Karpas-422 (cell line): ENCODE measurements around the gene RTF2. TPM values are rescaled to one million over a fixed set of nuclear protein-coding genes. Genes with fewer than 3 reads are reported as not detected.

ENCODE experiments used
- DNase-seq: peaks from one replicate; pipeline ENCODE4 v3.0.0-alpha.2; 2015
- H2AFZ ChIP-seq: fragments of 200-600 bp; sonication (generic); 2 replicates; pipeline ENCODE4 v1.6.1; 2014; ENCODE audit warnings: antibody characterized with exemption, low read length, mixed read lengths
- H3K27ac ChIP-seq: fragments of 200-600 bp; sonication (generic); 2 replicates; pipeline ENCODE4 v1.5.1; 2014; ENCODE audit warnings: mild to moderate bottlenecking, low read length, moderate library complexity
- H3K27me3 ChIP-seq: fragments of 200-600 bp; sonication (generic); 2 replicates; pipeline ENCODE4 v1.6.1; 2014; ENCODE audit warnings: low read length, mixed read lengths
- H3K36me3 ChIP-seq: fragments of 200-600 bp; sonication (generic); 2 replicates; pipeline ENCODE4 v1.6.1; 2014; ENCODE audit warnings: low read length, mixed read lengths; ENCODE audit not compliant: insufficient read depth
- H3K4me1 ChIP-seq: fragments of 200-600 bp; sonication (generic); 2 replicates; pipeline ENCODE4 v1.6.1; 2014; ENCODE audit warnings: mild to moderate bottlenecking, low read length, mixed read lengths
- H3K4me2 ChIP-seq: fragments of 200-600 bp; sonication (generic); 2 replicates; pipeline ENCODE4 v1.6.1; 2014; ENCODE audit warnings: low read length, low read depth, mild to moderate bottlenecking; ENCODE audit not compliant: poor library complexity, severe bottlenecking
- H3K4me3 ChIP-seq: fragments of 200-600 bp; sonication (generic); 2 replicates; pipeline ENCODE4 v1.5.1; 2014; ENCODE audit warnings: mild to moderate bottlenecking, antibody characterized with exemption, low read length, mixed read lengths
- H3K79me2 ChIP-seq: fragments of 200-600 bp; sonication (generic); 2 replicates; pipeline ENCODE4 v1.6.1; 2014; ENCODE audit warnings: mild to moderate bottlenecking, low read length, mixed read lengths
- H3K9ac ChIP-seq: fragments of 200-600 bp; sonication (generic); 2 replicates; pipeline ENCODE4 v1.6.0; 2014; ENCODE audit warnings: low read length
- H3K9me2 ChIP-seq: fragments of 200-600 bp; sonication (generic), shearing (Covaris generic); replicated peaks from 2 replicates; pipeline ENCODE4 v1.6.0; 2014; ENCODE audit warnings: mild to moderate bottlenecking, low read length, moderate library complexity; ENCODE audit not compliant: insufficient read depth
- H3K9me3 ChIP-seq: fragments of 300-700, 200-600 bp; sonication (generic); 2 replicates; pipeline ENCODE4 v1.6.1; 2014; ENCODE audit warnings: low read length, mixed read lengths
- H4K20me1 ChIP-seq: fragments of 200-600 bp; sonication (generic); 2 replicates; pipeline ENCODE4 v1.6.1; 2014; ENCODE audit warnings: mild to moderate bottlenecking, antibody characterized with exemption, low read length, low read depth; ENCODE audit not compliant: insufficient read depth
- total RNA-seq: library from RNA; depleted of rRNA; stranded (reverse); fragments of >200 nt; shearing (Covaris generic); gene quantifications from 2 replicates; pipeline ENCODE4 v1.2.3, GENCODE V29; 2014; ENCODE audit warnings: low replicate concordance

The RTF2 gene
- total RNA-seq, 1 experiment from 2014 or later, result 46.0 TPM

GRCh38 chr20:56453352-56453751 is 15.1 kb upstream of the RTF2 start:
- Histone ChIP-seq H4K20me1 (no peaks in the 10 kb centered on the region), H3K9me3 (no peaks in the 10 kb centered on the region), H3K9me2 (no peaks in the 10 kb centered on the region), H3K27me3 (no peaks in the 10 kb centered on the region), H3K79me2 (no peaks in the 10 kb centered on the region), H3K36me3 (no peaks in the 10 kb centered on the region), H3K4me2 (peak overlapping the region; percentile 60), H3K27ac (peak overlapping the region; percentile 69), H3K4me1 (peaks cover 23% of the 10 kb centered on the region), H3K9ac (no peak overlapping the region), H2AFZ (no peak overlapping the region), H3K4me3 (peak overlapping the region; percentile 20; the same call in 1 of the 2 replicates)
- peak; percentile 79 for DNase-seq

DNA sequence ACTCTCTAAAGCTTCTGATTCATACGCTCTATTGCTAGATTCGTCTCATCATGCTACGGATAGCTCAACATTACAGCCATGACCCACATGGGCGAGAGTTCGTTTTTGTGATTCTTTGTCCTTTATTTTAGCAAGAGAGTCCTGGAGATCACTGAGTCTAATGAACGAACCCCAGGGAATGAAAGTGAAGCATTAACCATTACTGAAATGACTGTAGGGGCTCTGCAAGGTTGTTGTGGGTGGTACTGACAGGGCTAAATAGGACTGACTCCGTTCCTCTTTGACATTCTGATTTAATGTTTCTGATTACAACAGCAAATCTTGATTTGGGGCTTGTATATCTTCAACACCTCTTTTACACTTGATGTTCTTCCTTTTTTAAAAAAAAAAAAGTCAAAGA is 13.7 kb upstream of the RTF2 start:
- Histone ChIP-seq H3K79me2 (no peaks in the 10 kb centered on the region), H4K20me1 (no peaks in the 10 kb centered on the region), H3K36me3 (no peaks in the 10 kb centered on the region), H3K9ac (no peak overlapping the region), H3K9me3 (no peaks in the 10 kb centered on the region), H3K9me2 (no peaks in the 10 kb centered on the region), H3K4me2 (peak overlapping the region; percentile 60), H3K27ac (peak overlapping the region; percentile 69; the same call in 1 of the 2 replicates), H3K27me3 (no peaks in the 10 kb centered on the region), H3K4me1 (peaks cover 23% of the 10 kb centered on the region), H2AFZ (no peak overlapping the region), H3K4me3 (no peak overlapping the region)
- peak; percentile 35 for DNase-seq

DNA sequence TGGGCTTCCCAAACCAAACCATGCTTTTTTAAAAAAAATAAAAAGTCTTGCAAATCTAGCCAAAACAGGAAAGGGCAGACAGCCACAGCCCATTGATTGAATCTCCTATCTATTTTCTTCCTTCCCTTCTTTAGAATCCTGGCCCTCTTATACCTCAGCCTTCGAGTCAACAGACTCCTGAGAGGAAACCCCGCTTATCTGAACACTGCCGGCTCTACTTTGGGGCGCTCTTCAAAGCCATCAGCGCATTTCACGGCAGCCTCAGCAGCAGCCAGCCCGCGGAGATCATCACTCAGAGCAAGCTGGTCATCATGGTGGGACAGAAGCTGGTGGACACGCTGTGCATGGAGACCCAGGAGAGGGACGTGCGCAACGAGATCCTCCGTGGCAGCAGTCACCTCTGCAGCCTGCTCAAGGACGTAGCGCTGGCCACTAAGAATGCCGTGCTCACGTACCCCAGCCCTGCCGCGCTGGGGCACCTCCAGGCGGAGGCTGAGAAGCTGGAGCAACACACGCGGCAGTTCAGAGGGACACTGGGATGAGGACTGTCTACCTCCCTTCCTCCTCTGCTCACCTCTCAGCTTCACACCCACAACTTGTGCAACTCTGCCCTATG is 10.1 kb upstream of the RTF2 start:
- Histone ChIP-seq H3K9ac (no peak overlapping the region), H3K27me3 (no peaks in the 10 kb centered on the region), H3K79me2 (no peaks in the 10 kb centered on the region), H4K20me1 (no peaks in the 10 kb centered on the region), H3K27ac (no peak overlapping the region), H3K36me3 (no peaks in the 10 kb centered on the region), H3K4me1 (peaks cover 15% of the 10 kb centered on the region), H3K9me3 (no peaks in the 10 kb centered on the region), H3K9me2 (no peaks in the 10 kb centered on the region), H3K4me3 (no peak overlapping the region), H2AFZ (no peak overlapping the region), H3K4me2 (no peak overlapping the region)
- peak; percentile 12 for DNase-seq

- H3K4me1 ChIP-seq, result no peaks in the 10 kb centered on the region
- H3K9me3 ChIP-seq, result no peaks in the 10 kb centered on the region
- no peaks in the 10 kb centered on the region for H3K79me2 ChIP-seq
- H3K27me3 ChIP-seq, result no peaks in the 10 kb centered on the region
- H3K9ac ChIP-seq, result no peak overlapping the region
- no peaks in the 10 kb centered on the region for H3K36me3 ChIP-seq
- no peak overlapping the region for H3K4me3 ChIP-seq
- peak; percentile 42 for DNase-seq
- H2AFZ ChIP-seq, result no peak overlapping the region
- H3K4me2 ChIP-seq, result no peak overlapping the region
- no peaks in the 10 kb centered on the region for H4K20me1 ChIP-seq
- no peak overlapping the region for H3K27ac ChIP-seq
- no peaks in the 10 kb centered on the region for H3K9me2 ChIP-seq
These were observed 8.0 kb upstream of the RTF2 start for GRCh38 chr20:56460459-56460858.

GRCh38 chr20:56461576-56461975 is 6.9 kb upstream of the RTF2 start:
- DNase-seq, result peak; percentile 21
- no peaks in the 10 kb centered on the region for H3K9me2 ChIP-seq
- no peak overlapping the region for H2AFZ ChIP-seq
- no peak overlapping the region for H3K27ac ChIP-seq
- H3K4me1 ChIP-seq, result peaks cover 10% of the 10 kb centered on the region
- H3K4me3 ChIP-seq, result no peak overlapping the region
- no peaks in the 10 kb centered on the region for H4K20me1 ChIP-seq
- H3K4me2 ChIP-seq, result no peak overlapping the region
- no peaks in the 10 kb centered on the region for H3K79me2 ChIP-seq
- no peaks in the 10 kb centered on the region for H3K9me3 ChIP-seq
- H3K36me3 ChIP-seq, result no peaks in the 10 kb centered on the region
- no peaks in the 10 kb centered on the region for H3K27me3 ChIP-seq
- no peak overlapping the region for H3K9ac ChIP-seq

DNA sequence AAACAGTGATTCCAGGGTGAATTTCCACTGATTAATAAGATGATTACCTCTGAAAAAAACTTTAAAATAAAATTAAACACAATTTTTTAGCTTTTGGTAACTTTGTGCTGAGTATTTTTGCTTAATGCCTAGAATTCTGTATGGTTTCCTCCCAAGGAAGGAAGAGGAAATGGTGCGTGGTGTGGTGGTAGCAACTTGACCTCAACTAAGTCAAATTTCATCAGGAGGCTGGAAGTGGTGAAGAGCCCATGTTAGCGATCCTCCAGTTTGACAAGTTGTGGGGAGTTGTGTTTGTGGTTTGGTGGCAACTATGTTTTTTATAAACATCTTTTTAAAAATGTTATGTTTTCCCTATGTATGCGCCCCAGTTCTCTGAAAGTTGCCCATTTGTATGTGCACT is 5.0 kb upstream of the RTF2 start:
- H3K9me3 ChIP-seq, result no peaks in the 10 kb centered on the region
- H3K4me2 ChIP-seq, result no peak overlapping the region
- H3K27ac ChIP-seq, result no peak overlapping the region
- no peak overlapping the region for H2AFZ ChIP-seq
- peak; percentile 34 for DNase-seq
- H3K4me1 ChIP-seq, result peaks cover 18% of the 10 kb centered on the region
- no peaks in the 10 kb centered on the region for H4K20me1 ChIP-seq
- no peak overlapping the region for H3K9ac ChIP-seq
- H3K4me3 ChIP-seq, result no peak overlapping the region
- no peaks in the 10 kb centered on the region for H3K27me3 ChIP-seq
- H3K9me2 ChIP-seq, result no peaks in the 10 kb centered on the region
- H3K79me2 ChIP-seq, result no peaks in the 10 kb centered on the region; the same call in 1 of the 2 replicates
- H3K36me3 ChIP-seq, result no peaks in the 10 kb centered on the region

- no peak overlapping the region for H3K4me2 ChIP-seq
- H3K27ac ChIP-seq, result no peak overlapping the region
- H2AFZ ChIP-seq, result 0 out of 2 replicates have a peak overlapping the region, but pooled peaks have one; percentile 48
These were observed 2.4 kb upstream of the RTF2 start for GRCh38 chr20:56465997-56466396.

DNA sequence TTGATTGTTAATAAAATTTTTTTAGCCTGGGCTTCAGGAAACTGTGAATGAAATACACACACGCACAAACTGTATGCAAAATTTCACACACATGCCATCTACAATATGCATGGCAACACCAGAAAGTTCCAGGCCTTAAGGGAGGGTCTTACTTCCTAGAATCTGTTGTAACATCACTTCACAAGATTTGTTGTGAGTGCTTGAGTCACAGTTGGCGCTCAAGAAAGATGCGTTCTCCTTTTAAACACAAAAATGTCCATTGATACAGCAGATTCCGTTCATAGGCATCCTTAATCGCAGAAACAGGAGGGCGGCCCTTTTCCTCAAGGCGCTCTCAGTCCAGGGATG is 485 bp upstream of the RTF2 start:
- H3K36me3 ChIP-seq, result peaks cover under 1% of the 10 kb centered on the region; the same call in 1 of the 2 replicates
- H2AFZ ChIP-seq, result peak overlapping the region; percentile 31
- no peaks in the 10 kb centered on the region for H3K27me3 ChIP-seq
- H3K27ac ChIP-seq, result no peak overlapping the region
- H4K20me1 ChIP-seq, result peaks cover 12% of the 10 kb centered on the region; the same call in 1 of the 2 replicates
- no peaks in the 10 kb centered on the region for H3K9me2 ChIP-seq
- H3K4me1 ChIP-seq, result peaks cover 32% of the 10 kb centered on the region
- peak overlapping the region; percentile 61 for H3K9ac ChIP-seq
- H3K79me2 ChIP-seq, result peaks cover 42% of the 10 kb centered on the region
- H3K9me3 ChIP-seq, result no peaks in the 10 kb centered on the region
- peak overlapping the region; percentile 94 for H3K4me3 ChIP-seq
- no peak for DNase-seq
- peak overlapping the region; percentile 95 for H3K4me2 ChIP-seq

More at GRCh38 chr20:56465997-56466396, 2.4 kb upstream of the RTF2 start:
- H3K79me2 ChIP-seq, result peaks cover 26% of the 10 kb centered on the region
- H3K9me2 ChIP-seq, result no peaks in the 10 kb centered on the region
- no peaks in the 10 kb centered on the region for H3K9me3 ChIP-seq
- peaks cover 32% of the 10 kb centered on the region for H3K4me1 ChIP-seq
- no peaks in the 10 kb centered on the region for H3K27me3 ChIP-seq
- peaks cover 12% of the 10 kb centered on the region; the same call in 1 of the 2 replicates for H4K20me1 ChIP-seq
- no peaks in the 10 kb centered on the region for H3K36me3 ChIP-seq
- peak; percentile 50 for DNase-seq
- no peak overlapping the region; the same call in 1 of the 2 replicates for H3K9ac ChIP-seq
- H3K4me3 ChIP-seq, result no peak overlapping the region
